ENCODE results near the gene GIMAP8. TPM values are rescaled to one million over a fixed set of nuclear protein-coding genes. Genes with fewer than 3 reads are reported as not detected.
"Not testable (repeated sequence)": the region's sequence is repeated elsewhere in the genome, so short reads cannot be mapped to it uniquely, and the experiment has no call there.

The GIMAP8 gene
- total RNA-seq, 4 donors from 2014 or later = 3.0 to 42.9 (median 14.8) TPM

GRCh38 chr7:150479023-150479716 lies 28.7 kb downstream of the GIMAP8 start:
- ATAC-seq (ENCODE audit: low FRiP score) = no peak
- no peak for TF ChIP-seq CTCF (IDR thresholded peaks at IDR 0.05)
- DNase-seq (ENCODE audit: low spot score) = no peak

- ATAC-seq (ENCODE audit: low FRiP score) = no peak
- TF ChIP-seq CTCF (IDR thresholded peaks at IDR 0.05) = no peak
- DNase-seq (ENCODE audit: low spot score) = no peak
Observed at GRCh38 chr7:150481186-150481920, 30.9 kb downstream of the GIMAP8 start.

- ATAC-seq (ENCODE audit: low FRiP score) (no peak), DNase-seq (ENCODE audit: low spot score) (no peak)
- no peak for TF ChIP-seq CTCF (IDR thresholded peaks at IDR 0.05)
Observed at GRCh38 chr7:150481922-150482321, 31.5 kb downstream of the GIMAP8 start.

- not testable (repeated sequence) for ATAC-seq (ENCODE audit: low FRiP score)
Observed at GRCh38 chr7:150483514-150483913, 33.1 kb downstream of the GIMAP8 start.

GRCh38 chr7:150484071-150484470 lies 33.6 kb downstream of the GIMAP8 start:
- DNase-seq (ENCODE audit: low spot score); ATAC-seq (ENCODE audit: low FRiP score): not testable (repeated sequence)

More at GRCh38 chr7:150483514-150483913, 33.1 kb downstream of the GIMAP8 start:
- DNase-seq (ENCODE audit: low spot score) = not testable (repeated sequence)

GRCh38 chr7:150487625-150488024 lies 37.2 kb downstream of the GIMAP8 start:
- ATAC-seq (ENCODE audit: low FRiP score) = no peak
- no peak for DNase-seq (ENCODE audit: low spot score)
- no peak for TF ChIP-seq CTCF (IDR thresholded peaks at IDR 0.05)

GRCh38 chr7:150489782-150490181 lies 39.4 kb downstream of the GIMAP8 start:
- DNase-seq (ENCODE audit: low spot score) = no peak
- no peak for ATAC-seq (ENCODE audit: low FRiP score)
- no peak for TF ChIP-seq CTCF (IDR thresholded peaks at IDR 0.05)

GRCh38 chr7:150493442-150493841 lies 43.0 kb downstream of the GIMAP8 start:
- not testable (repeated sequence) for ATAC-seq (ENCODE audit: low FRiP score); DNase-seq (ENCODE audit: low spot score)

Measured in omental fat pad (tissue), 4 donors.